ENCODE results near the gene POLE2.
"Not testable (repeated sequence)": the region's sequence is repeated elsewhere in the genome, so short reads cannot be mapped to it uniquely, and the experiment has no call there.

The POLE2 gene

GRCh38 chr14:49659526-49660455 is 28.2 kb downstream of the POLE2 start:
- no peak for DNase-seq (ENCODE audit: low spot score)

DNA sequence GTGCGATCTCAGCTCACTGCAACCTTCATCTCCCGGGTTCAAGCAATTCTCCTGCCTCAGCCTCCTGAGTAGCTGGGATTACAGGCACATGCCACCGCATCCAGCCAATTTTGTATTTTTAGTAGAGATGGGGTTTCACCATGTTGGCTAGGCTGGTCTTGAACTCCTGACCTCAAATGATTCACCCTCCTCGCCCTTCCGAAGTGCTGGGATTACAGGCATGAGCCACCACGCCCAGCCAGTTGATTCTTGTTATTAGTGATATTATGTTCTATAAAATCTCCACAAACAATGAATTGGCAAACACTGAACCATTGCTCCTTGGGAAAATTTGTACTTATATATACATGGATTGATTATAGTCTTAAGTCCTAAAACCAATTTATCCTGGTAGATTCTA is 30.5 kb downstream of the POLE2 start:
- not testable (repeated sequence) for DNase-seq (ENCODE audit: low spot score)

- no peak for DNase-seq (ENCODE audit: low spot score)
These were observed 33.5 kb downstream of the POLE2 start for GRCh38 chr14:49654511-49654910.

DNA sequence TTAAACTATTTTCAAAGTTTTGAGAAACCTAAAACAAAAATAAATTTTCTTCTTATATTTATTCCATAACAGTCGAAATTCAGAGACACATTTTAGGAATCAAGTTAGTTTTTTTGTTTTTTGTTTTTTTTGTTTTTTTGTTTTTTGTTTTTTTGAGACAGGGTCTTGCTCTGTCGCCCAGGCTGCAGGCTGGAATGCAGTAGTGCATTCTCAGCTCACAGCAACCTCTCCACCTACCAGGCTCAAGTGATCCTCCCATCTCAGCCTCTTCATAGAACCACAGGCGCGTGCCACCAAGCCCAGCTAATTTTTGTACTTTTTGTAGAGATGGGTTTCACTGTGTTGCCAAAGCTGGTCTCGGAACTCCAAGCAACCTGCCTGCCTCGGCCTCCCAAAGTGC is 34.5 kb downstream of the POLE2 start:
- no peak for DNase-seq (ENCODE audit: low spot score)

DNA sequence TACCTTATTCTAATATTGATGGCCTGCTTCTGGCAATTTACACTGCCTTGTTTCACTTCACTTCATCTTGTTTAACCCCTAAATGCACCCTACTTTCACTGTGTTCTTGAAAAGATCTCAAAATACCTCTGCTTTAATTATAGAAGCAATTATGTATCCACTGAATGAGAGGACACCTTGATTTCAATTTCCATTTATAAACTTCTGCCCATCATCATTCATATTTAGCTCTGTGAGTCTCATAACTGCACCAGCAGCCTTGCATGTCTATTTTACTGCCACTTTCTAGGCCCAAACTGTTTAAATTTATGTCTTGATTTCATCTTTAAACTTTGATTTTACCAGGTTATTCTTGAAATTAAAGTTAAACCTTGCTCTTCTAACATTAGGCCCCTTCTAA is 45.9 kb downstream of the POLE2 start:
- DNase-seq (ENCODE audit: low spot score), result no peak

GRCh38 chr14:49641697-49642129 is 46.3 kb downstream of the POLE2 start:
- DNase-seq (ENCODE audit: low spot score), result no peak

DNA sequence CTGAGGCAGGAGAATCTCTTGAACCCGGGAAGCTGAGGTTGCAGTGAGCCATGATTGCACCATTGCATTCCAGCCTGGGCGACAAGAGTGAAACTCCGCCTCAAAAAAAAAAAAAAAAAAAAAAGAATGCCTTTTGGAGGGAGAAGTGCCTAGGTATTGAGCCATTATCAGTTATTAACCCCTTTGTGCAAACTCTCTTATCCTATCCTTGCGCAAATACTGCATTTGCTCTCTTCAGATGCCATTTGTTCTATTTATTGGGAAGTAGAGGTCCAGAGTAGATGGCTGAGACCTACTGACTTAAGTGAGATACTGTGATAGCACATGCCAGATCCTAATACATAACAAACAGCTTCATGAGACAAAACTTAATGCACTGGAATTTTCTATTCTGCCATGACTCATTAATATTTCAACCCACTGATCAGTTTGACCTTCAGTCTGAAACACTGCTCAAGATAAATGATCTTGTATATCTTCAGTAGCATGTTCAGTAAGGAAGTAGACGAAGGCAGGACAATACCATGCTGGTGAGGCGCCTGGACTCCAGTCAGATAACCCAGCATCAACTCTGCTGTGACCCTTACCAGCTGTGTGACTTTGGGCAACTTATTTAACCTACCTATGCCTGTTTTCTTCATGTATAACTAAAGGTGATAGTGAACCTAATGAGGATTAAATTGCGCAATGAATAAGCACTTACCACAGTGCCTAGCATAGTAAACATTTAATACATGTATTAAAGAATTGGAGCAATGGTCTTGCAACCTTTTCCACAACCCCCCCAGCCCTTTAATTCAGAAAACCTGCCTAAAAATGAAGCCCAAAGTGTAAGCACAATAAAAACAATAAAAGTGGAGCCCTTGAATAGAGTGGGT is 47.2 kb downstream of the POLE2 start:
- DNase-seq (ENCODE audit: low spot score), result no peak

- no peak for DNase-seq (ENCODE audit: low spot score)
These were observed 50.4 kb downstream of the POLE2 start for GRCh38 chr14:49637534-49638078.

DNA sequence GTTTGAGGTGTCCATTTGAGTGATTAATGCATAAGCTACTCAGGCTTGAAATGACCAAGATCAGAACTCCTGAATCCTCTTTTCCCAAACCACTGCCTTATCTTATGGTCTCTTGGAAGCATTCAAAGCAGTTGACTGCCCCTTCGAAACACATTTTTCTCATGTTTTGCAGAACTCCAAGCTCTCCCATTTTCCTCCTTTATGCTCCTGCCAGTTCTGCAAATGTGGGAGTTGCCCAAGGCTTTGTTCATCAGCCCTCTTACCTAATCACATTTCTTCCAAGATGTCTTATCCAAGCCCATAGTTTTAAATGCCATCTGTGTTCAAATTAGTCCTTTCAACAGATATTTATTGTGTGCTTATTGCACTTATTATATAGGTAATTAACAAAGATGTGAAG is 51.1 kb downstream of the POLE2 start:
- DNase-seq (ENCODE audit: low spot score), result no peak

GRCh38 chr14:49634547-49635334 is 53.3 kb downstream of the POLE2 start, which contains the start of gene DNAAF2:
Gene DNAAF2, minus strand, starts transcription at chr14:49635244. Its CDS starts 95 bp downstream, at chr14:49635149.
- peak; percentile 75 for DNase-seq (ENCODE audit: low spot score)

DNA sequence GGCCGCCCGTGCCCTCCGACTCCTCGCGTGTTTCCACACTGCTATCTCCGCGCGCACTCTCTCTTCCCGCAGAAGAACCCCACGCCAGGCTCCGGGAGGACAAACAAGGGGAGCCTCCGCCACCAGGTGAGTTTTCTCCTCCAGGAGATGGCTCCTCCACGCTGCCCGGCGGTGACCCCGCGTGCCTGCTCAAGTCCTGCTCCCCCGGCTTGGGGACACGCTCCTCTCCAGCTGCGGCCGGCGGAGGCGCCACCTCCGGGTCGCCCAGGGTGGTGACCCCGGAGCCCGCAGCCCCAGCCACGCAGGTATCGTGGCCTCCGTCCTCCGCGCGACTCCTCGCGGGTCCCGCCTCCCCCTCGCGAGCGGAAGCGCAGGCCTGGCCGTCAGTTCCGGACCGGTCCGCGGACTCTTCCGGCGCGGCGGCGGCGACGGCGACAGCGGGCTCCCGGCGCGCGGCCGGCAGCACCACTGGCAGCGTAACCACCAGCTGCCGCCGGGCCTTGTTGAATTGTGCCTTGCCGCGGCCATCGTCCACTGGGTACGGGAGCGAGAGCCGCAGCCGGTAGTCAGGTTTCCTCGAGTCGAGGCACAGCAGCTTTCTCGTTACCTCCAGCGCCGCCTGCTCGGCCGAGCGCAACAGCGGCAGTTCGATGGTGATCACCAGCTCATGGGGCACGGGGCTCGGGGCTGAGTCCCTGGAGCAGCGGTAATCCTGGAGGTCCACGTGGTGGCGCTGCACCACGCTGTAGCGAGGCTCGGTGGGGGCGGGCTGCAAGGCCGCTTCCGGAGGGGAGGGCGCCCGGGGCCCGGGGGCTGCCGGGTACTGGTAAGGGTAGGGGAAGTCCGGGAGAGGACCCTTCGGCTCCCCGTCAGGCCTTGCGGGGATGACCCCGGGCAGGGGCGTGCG is 54.1 kb downstream of the POLE2 start:
- DNase-seq (ENCODE audit: low spot score), result peak; percentile 94

DNA sequence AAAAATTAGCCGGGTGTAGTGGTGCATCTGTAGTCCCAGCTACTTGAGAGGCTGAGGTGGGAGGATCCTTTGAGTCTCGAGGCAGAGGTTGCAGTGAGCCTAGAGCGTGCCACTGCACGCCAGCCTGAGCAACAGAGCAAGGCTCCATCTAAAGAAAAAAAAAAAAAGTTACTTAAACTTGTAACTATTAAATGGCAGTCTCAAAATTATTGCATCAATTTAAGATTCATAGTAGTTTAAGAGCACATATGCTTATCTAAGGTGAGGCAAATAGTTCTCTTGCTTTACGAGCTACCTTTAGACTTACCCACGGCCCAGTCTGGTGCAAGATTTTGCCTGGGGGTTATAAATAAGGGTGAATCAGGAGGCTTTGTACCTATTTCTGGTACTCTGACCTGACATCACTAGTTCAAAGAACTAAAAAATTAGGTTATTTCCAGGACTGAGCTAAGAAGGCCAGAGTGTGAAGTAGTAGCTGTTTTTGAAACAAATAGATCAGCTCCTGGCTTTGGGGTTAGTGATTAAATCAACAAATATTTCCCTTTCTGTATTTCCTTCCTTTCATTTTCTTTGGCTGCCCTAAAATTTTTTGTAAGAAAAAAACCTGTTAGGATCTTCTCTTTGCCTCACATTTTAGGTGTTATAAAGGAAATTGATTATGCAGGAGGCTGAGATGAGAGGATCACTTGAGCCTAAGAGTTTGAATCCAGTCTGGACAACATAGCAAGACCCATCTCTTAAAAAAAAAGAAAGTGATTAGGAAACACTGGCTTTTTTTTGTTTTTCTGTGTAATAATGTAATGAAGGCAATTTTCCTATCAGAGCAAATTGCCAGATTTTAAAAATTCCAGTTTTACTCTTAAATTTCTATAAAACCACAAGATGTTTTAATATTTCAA is 63.8 kb downstream of the POLE2 start:
- no peak for DNase-seq (ENCODE audit: low spot score)

- DNase-seq (ENCODE audit: low spot score), result no peak
These were observed 64.6 kb downstream of the POLE2 start for GRCh38 chr14:49623387-49623786.

DNA sequence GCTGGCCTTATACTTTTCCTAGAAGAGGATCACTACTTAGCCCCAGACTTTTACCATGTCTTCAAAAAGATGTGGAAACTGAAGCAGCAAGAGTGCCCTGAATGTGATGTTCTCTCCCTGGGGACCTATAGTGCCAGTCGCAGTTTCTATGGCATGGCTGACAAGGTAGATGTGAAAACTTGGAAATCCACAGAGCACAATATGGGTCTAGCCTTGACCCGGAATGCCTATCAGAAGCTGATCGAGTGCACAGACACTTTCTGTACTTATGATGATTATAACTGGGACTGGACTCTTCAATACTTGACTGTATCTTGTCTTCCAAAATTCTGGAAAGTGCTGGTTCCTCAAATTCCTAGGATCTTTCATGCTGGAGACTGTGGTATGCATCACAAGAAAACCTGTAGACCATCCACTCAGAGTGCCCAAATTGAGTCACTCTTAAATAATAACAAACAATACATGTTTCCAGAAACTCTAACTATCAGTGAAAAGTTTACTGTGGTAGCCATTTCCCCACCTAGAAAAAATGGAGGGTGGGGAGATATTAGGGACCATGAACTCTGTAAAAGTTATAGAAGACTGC is 65.9 kb downstream of the POLE2 start:
- DNase-seq (ENCODE audit: low spot score), result no peak

GRCh38 chr14:49621114-49621881 is 66.7 kb downstream of the POLE2 start:
- DNase-seq (ENCODE audit: low spot score), result peak; percentile 50

GRCh38 chr14:49620182-49621113 is 67.6 kb downstream of the POLE2 start, which contains the start of the genes MGAT2 and RPL36AL:
Gene MGAT2, plus strand, starts transcription at chr14:49620799. Its CDS starts 470 bp downstream, at chr14:49621269.
Gene RPL36AL, minus strand, starts transcription at chr14:49620626. Its CDS starts 1,522 bp downstream, at chr14:49619104.
- peak; percentile 99 for DNase-seq (ENCODE audit: low spot score)

DNA sequence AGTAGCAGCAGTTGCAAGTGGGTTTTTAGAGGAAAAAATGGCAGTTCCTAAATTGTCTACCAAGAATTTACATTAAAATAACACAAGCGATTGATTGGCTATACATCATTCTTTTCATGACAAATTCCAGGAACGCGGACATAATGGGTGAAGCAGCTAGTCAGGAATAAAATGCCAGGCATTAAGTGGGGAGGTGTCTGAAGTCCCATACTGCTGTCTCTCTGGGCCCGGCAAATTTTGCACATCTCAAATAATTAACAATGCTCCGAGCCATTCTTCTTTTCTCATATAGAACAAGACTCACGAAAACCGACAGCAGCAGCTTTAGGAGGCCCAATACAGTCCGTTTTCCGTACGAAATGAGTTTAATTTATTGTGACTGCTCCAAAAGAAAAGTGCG is 68.3 kb downstream of the POLE2 start:
- no peak for DNase-seq (ENCODE audit: low spot score)

Data from GM03348 (cell line).